MM.1S (cell line): Measurements from ENCODE around the gene KCNQ4.

ENCODE experiments used
- EZH2 ChIP-seq: fragments of 300-600 bp; sonication (generic); optimal IDR thresholded peaks from 2 replicates; pipeline ENCODE3; 2017; ENCODE audit warnings: low read depth, mild to moderate bottlenecking, antibody characterized with exemption, low read length, mixed read lengths
- EZH2phosphoT487 ChIP-seq: fragments of 300-600 bp; sonication (generic); IDR thresholded peaks from 2 replicates; pipeline ENCODE4 v1.6.1; 2018; ENCODE audit warnings: antibody characterized with exemption, low read length
- TF ChIP-seq, protein P1 (sequence below): fragments of 300-600 bp; sonication (generic); IDR thresholded peaks from 2 replicates; pipeline ENCODE4 v1.5.1; 2016; ENCODE audit warnings: antibody characterized with exemption, low read length, mixed read lengths

DNA sequence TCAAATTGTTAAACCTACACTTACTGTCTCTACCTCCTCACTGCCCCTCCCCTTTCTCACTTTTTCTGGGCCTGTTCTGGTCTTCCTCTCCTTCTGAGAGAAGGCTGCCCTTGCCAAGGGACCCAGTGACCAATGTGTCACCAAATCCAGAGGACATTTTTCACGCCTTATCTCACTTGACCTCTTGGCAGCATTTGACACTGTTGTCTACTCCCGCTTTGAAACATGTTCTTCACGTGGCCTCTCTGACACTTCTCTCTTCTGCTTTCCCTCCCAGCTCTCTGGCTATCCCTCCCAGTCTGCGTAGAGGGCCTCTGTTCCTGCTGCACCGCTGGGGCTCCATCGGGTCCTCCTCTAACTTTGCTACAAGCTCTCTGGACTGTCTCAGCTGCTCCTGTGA is 25.3 kb downstream of the KCNQ4 start:
- TF ChIP-seq, protein P1, sequence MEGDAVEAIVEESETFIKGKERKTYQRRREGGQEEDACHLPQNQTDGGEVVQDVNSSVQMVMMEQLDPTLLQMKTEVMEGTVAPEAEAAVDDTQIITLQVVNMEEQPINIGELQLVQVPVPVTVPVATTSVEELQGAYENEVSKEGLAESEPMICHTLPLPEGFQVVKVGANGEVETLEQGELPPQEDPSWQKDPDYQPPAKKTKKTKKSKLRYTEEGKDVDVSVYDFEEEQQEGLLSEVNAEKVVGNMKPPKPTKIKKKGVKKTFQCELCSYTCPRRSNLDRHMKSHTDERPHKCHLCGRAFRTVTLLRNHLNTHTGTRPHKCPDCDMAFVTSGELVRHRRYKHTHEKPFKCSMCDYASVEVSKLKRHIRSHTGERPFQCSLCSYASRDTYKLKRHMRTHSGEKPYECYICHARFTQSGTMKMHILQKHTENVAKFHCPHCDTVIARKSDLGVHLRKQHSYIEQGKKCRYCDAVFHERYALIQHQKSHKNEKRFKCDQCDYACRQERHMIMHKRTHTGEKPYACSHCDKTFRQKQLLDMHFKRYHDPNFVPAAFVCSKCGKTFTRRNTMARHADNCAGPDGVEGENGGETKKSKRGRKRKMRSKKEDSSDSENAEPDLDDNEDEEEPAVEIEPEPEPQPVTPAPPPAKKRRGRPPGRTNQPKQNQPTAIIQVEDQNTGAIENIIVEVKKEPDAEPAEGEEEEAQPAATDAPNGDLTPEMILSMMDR, result no peak
- TF ChIP-seq EZH2phosphoT487 (no peak), EZH2 (no peak)
